KMS-11 (cell line): ENCODE data around the gene UBN2.

Experiments
- H2AFZ ChIP-seq: fragments of 200-600 bp; sonication (generic); 2 replicates; pipeline ENCODE4 v1.6.1; 2016; ENCODE audit warnings: antibody characterized with exemption, mixed run types, low read depth
- H3K27ac ChIP-seq: fragments of 200-600 bp; sonication (generic); 2 replicates; pipeline ENCODE4 v1.6.1; 2016; ENCODE audit warnings: mild to moderate bottlenecking, mixed run types
- H3K27me3 ChIP-seq: fragments of 200-600 bp; sonication (generic); 2 replicates; pipeline ENCODE4 v1.6.1; 2017; ENCODE audit warnings: mild to moderate bottlenecking, low read depth, mixed run types, moderate library complexity; ENCODE audit not compliant: insufficient read depth
- H3K36me3 ChIP-seq: fragments of 200-600 bp; sonication (generic); 2 replicates; pipeline ENCODE4 v1.6.1; 2017; ENCODE audit warnings: mild to moderate bottlenecking, mixed run types; ENCODE audit not compliant: insufficient read depth
- H3K4me1 ChIP-seq: fragments of 200-600 bp; sonication (generic); 2 replicates; pipeline ENCODE4 v1.6.1; 2016; ENCODE audit warnings: mild to moderate bottlenecking, low read depth, mixed run types; ENCODE audit not compliant: poor library complexity, severe bottlenecking
- H3K4me2 ChIP-seq: fragments of 200-600 bp; sonication (generic); 2 replicates; pipeline ENCODE4 v1.7.0; 2016; ENCODE audit warnings: mild to moderate bottlenecking, mixed run types
- H3K4me3 ChIP-seq: fragments of 200-600 bp; sonication (generic); IDR thresholded peaks from 2 replicates; pipeline ENCODE4 v1.6.1; 2017; ENCODE audit warnings: low read depth, low read length, mixed read lengths; ENCODE audit not compliant: insufficient read depth
- H3K79me2 ChIP-seq: fragments of 200-600 bp; sonication (generic); 2 replicates; pipeline ENCODE4 v1.6.1; 2016; ENCODE audit warnings: low read depth, mixed run types; ENCODE audit not compliant: insufficient read depth
- H3K9ac ChIP-seq: fragments of 200-600 bp; sonication (generic); 2 replicates; pipeline ENCODE4 v1.6.1; 2016; ENCODE audit warnings: mild to moderate bottlenecking, mixed run types
- H4K20me1 ChIP-seq: fragments of 200-600 bp; sonication (generic); 2 replicates; pipeline ENCODE4 v1.6.1; 2016; ENCODE audit warnings: mild to moderate bottlenecking, mixed run types; ENCODE audit not compliant: insufficient read depth
- CTCF ChIP-seq: fragments of 200-600 bp; sonication (generic); conservative IDR thresholded peaks from 2 replicates; pipeline ENCODE4 v1.6.1; 2017; ENCODE audit warnings: low read depth, mild to moderate bottlenecking, antibody characterized with exemption, low read length, moderate library complexity, mixed read lengths

UBN2 gene

GRCh38 chr7:139254281-139254680 is 23.2 kb downstream of the UBN2 start:
- Histone ChIP-seq H3K9ac (no peak overlapping the region), H3K4me1 (peaks cover 10% of the 10 kb centered on the region), H3K4me2 (no peak overlapping the region), H3K36me3 (no peaks in the 10 kb centered on the region; the same call in 1 of the 2 replicates), H4K20me1 (no peaks in the 10 kb centered on the region), H3K27ac (no peak overlapping the region), H3K27me3 (no peaks in the 10 kb centered on the region), H3K79me2 (no peaks in the 10 kb centered on the region), H3K4me3 (no peak overlapping the region), H2AFZ (no peak overlapping the region)
- no peak for TF ChIP-seq CTCF

GRCh38 chr7:139254728-139255127 is 23.7 kb downstream of the UBN2 start:
- Histone ChIP-seq H3K9ac (no peak overlapping the region), H3K4me1 (peaks cover 5% of the 10 kb centered on the region), H3K36me3 (no peaks in the 10 kb centered on the region; the same call in 1 of the 2 replicates), H3K4me2 (no peak overlapping the region), H4K20me1 (no peaks in the 10 kb centered on the region), H3K27ac (no peak overlapping the region), H3K27me3 (no peaks in the 10 kb centered on the region), H2AFZ (no peak overlapping the region), H3K79me2 (no peaks in the 10 kb centered on the region), H3K4me3 (no peak overlapping the region)
- TF ChIP-seq CTCF, result no peak

GRCh38 chr7:139255290-139255689 is 24.3 kb downstream of the UBN2 start:
- Histone ChIP-seq H3K79me2 (no peaks in the 10 kb centered on the region), H3K36me3 (no peaks in the 10 kb centered on the region; the same call in 1 of the 2 replicates), H3K4me2 (no peak overlapping the region), H4K20me1 (no peaks in the 10 kb centered on the region), H3K27me3 (no peaks in the 10 kb centered on the region), H3K27ac (no peak overlapping the region), H3K4me3 (no peak overlapping the region), H3K9ac (no peak overlapping the region), H2AFZ (no peak overlapping the region), H3K4me1 (no peaks in the 10 kb centered on the region)
- no peak for TF ChIP-seq CTCF

GRCh38 chr7:139259142-139259541 is 28.1 kb downstream of the UBN2 start:
- Histone ChIP-seq H3K4me2 (no peak overlapping the region), H2AFZ (no peak overlapping the region), H3K4me3 (no peak overlapping the region), H3K9ac (no peak overlapping the region), H4K20me1 (no peaks in the 10 kb centered on the region), H3K79me2 (no peaks in the 10 kb centered on the region), H3K27me3 (no peaks in the 10 kb centered on the region), H3K36me3 (peaks cover 7% of the 10 kb centered on the region), H3K27ac (no peak overlapping the region), H3K4me1 (no peaks in the 10 kb centered on the region)
- no peak for TF ChIP-seq CTCF
